ENCODE data around the gene CENPO.
"Not testable (repeated sequence)": the region's sequence is repeated elsewhere in the genome, so short reads cannot be mapped to it uniquely, and the experiment has no call there.

CENPO gene

GRCh38 chr2:24787532-24787931 lies 5.7 kb upstream of the CENPO start:
- H3K4me3 ChIP-seq (ENCODE audit: low read depth, low read length), result no peak overlapping the region
- TF ChIP-seq, protein P1, sequence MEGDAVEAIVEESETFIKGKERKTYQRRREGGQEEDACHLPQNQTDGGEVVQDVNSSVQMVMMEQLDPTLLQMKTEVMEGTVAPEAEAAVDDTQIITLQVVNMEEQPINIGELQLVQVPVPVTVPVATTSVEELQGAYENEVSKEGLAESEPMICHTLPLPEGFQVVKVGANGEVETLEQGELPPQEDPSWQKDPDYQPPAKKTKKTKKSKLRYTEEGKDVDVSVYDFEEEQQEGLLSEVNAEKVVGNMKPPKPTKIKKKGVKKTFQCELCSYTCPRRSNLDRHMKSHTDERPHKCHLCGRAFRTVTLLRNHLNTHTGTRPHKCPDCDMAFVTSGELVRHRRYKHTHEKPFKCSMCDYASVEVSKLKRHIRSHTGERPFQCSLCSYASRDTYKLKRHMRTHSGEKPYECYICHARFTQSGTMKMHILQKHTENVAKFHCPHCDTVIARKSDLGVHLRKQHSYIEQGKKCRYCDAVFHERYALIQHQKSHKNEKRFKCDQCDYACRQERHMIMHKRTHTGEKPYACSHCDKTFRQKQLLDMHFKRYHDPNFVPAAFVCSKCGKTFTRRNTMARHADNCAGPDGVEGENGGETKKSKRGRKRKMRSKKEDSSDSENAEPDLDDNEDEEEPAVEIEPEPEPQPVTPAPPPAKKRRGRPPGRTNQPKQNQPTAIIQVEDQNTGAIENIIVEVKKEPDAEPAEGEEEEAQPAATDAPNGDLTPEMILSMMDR (IDR thresholded peaks at IDR 0.05; ENCODE audit: low read depth, low read length), result no peak

- TF ChIP-seq, protein P1 (IDR thresholded peaks at IDR 0.05; ENCODE audit: low read depth, low read length), result no peak
- no peak overlapping the region for H3K4me3 ChIP-seq (ENCODE audit: low read depth, low read length)
Measured at GRCh38 chr2:24788816-24789215, 4.4 kb upstream of the CENPO start.

GRCh38 chr2:24791452-24791851 lies 1.8 kb upstream of the CENPO start:
- TF ChIP-seq, protein P1 (IDR thresholded peaks at IDR 0.05; ENCODE audit: low read depth, low read length), result no peak
- no peak overlapping the region for H3K4me3 ChIP-seq (ENCODE audit: low read depth, low read length)

DNA sequence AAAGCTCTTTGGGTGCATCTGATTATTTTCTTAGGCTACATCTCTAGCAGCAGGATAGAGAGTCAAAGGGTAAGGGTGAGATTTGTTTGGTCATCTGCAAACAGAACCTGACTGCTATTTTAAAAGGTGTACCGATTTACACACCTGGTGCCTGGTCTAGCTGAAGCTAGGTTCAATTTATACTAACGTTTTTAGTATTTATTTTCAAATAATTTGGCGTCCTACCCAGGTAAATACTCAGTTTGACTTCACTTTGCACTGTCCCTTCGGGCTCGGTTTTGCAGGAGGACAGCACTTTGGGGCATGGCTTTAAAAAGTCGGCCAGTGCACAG lies 717 bp upstream of the CENPO start:
- peak overlapping the region; percentile 86 for H3K4me3 ChIP-seq (ENCODE audit: low read depth, low read length)
- TF ChIP-seq, protein P1 (IDR thresholded peaks at IDR 0.05; ENCODE audit: low read depth, low read length), result no peak

GRCh38 chr2:24793761-24794435 lies 673 bp downstream of the CENPO start:
- H3K4me3 ChIP-seq (ENCODE audit: low read depth, low read length), result peak overlapping the region; percentile 86
- TF ChIP-seq, protein P1 (IDR thresholded peaks at IDR 0.05; ENCODE audit: low read depth, low read length), result no peak

- TF ChIP-seq, protein P1 (IDR thresholded peaks at IDR 0.05; ENCODE audit: low read depth, low read length), result no peak
- no peak overlapping the region for H3K4me3 ChIP-seq (ENCODE audit: low read depth, low read length)
Measured at GRCh38 chr2:24797644-24798043, 4.4 kb downstream of the CENPO start.

DNA sequence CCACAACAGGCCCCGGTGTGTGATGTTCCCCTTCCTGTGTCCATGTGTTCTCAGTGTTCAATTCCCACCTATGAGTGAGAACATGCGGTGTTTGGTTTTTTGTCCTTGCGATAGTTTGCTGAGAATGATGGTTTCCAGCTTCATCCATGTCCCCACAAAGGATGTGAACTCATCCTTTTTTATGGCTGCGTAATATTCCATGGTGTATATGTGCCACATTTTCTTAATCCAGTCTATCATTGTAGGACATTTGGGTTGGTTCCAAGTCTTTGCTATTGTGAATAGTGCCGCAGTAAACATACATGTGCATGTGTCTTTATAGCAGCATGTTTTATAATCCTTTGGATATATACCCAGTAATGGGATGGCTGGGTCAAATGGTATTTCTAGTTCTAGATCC lies 7.3 kb downstream of the CENPO start:
- H3K4me3 ChIP-seq (ENCODE audit: low read depth, low read length), result not testable (repeated sequence)

GRCh38 chr2:24805811-24806660 lies 12.8 kb downstream of the CENPO start:
- H3K4me3 ChIP-seq (ENCODE audit: low read depth, low read length), result not testable (repeated sequence)
